H9 (cell line): ENCODE data around the gene TNS2. TPM values are rescaled to one million over a fixed set of nuclear protein-coding genes. Genes with fewer than 3 reads are reported as not detected.

ENCODE experiments used
- DNase-seq: peaks from one replicate; pipeline ENCODE4 v3.0.0-alpha.2; 2017
- H2AFZ ChIP-seq: one replicate; pipeline ENCODE4 v1.6.1; 2013; ENCODE audit warnings: mild to moderate bottlenecking, low read length, control low read depth, moderate library complexity
- H2AK5ac ChIP-seq: 2 replicates; pipeline ENCODE4 v1.6.1; 2013; ENCODE audit warnings: low read length, control low read depth, mixed read lengths; ENCODE audit not compliant: insufficient read length
- H2BK120ac ChIP-seq: one replicate; pipeline ENCODE4 v1.6.1; 2013; ENCODE audit warnings: low read depth, mild to moderate bottlenecking, low read length, control low read depth, inconsistent platforms; ENCODE audit not compliant: poor library complexity, severe bottlenecking
- H2BK12ac ChIP-seq: 2 replicates; pipeline ENCODE4 v1.6.1; 2013; ENCODE audit warnings: low read length, control low read depth, mixed read lengths, low read depth; ENCODE audit not compliant: insufficient read length
- H2BK15ac ChIP-seq: 2 replicates; pipeline ENCODE4 v1.6.1; 2013; ENCODE audit warnings: low read depth, low read length, control low read depth
- H2BK20ac ChIP-seq: one replicate; pipeline ENCODE4 v1.6.1; 2013; ENCODE audit warnings: low read depth, mild to moderate bottlenecking, low read length, control low read depth, inconsistent platforms; ENCODE audit not compliant: poor library complexity, severe bottlenecking
- H2BK5ac ChIP-seq: 2 replicates; pipeline ENCODE4 v1.6.1; 2013; ENCODE audit warnings: low read length, control low read depth, mixed read lengths; ENCODE audit not compliant: insufficient read length
- H3K14ac ChIP-seq: 2 replicates; pipeline ENCODE4 v1.6.1; 2013; ENCODE audit warnings: low read length, control low read depth; ENCODE audit not compliant: insufficient read depth
- H3K18ac ChIP-seq: 2 replicates; pipeline ENCODE4 v1.6.1; 2013; ENCODE audit warnings: low read depth, mild to moderate bottlenecking, mixed read lengths, low read length, control low read depth; ENCODE audit not compliant: insufficient read length
- H3K23ac ChIP-seq: 2 replicates; pipeline ENCODE4 v1.6.1; 2013; ENCODE audit warnings: low read length, control low read depth, mixed read lengths, low read depth; ENCODE audit not compliant: insufficient read length
- H3K23me2 ChIP-seq: 2 replicates; pipeline ENCODE4 v1.6.1; 2013; ENCODE audit warnings: low read depth, mild to moderate bottlenecking, mixed read lengths, low read length, control low read depth; ENCODE audit not compliant: insufficient read length, poor library complexity, severe bottlenecking
- H3K27ac ChIP-seq: 2 replicates; pipeline ENCODE4 v1.5.1; 2013; ENCODE audit warnings: low read length, control low read depth, mixed read lengths, low read depth; ENCODE audit not compliant: insufficient read length
- H3K27me3 ChIP-seq: 2 replicates; pipeline ENCODE4 v1.6.1; 2013; ENCODE audit warnings: low read length, control low read depth, inconsistent platforms; ENCODE audit not compliant: insufficient read depth
- H3K4ac ChIP-seq: 2 replicates; pipeline ENCODE4 v1.6.1; 2013; ENCODE audit warnings: low read depth, mild to moderate bottlenecking, control low read depth, inconsistent platforms, low read length, moderate library complexity
- H3K4me1 ChIP-seq: 2 replicates; pipeline ENCODE4 v1.6.1; 2013; ENCODE audit warnings: low read length, control low read depth, inconsistent platforms; ENCODE audit not compliant: insufficient read depth
- H3K4me2 ChIP-seq: 2 replicates; pipeline ENCODE4 v1.6.1; 2013; ENCODE audit warnings: low read length, control low read depth, mixed read lengths; ENCODE audit not compliant: insufficient read length, insufficient read depth
- H3K56ac ChIP-seq: 2 replicates; pipeline ENCODE4 v1.6.1; 2013; ENCODE audit warnings: low read depth, mild to moderate bottlenecking, mixed read lengths, low read length, control low read depth; ENCODE audit not compliant: insufficient read length
- H3K79me1 ChIP-seq: 2 replicates; pipeline ENCODE4 v1.6.1; 2013; ENCODE audit warnings: low read depth, mild to moderate bottlenecking, moderate library complexity, low read length, control low read depth, inconsistent platforms; ENCODE audit not compliant: insufficient read depth, poor library complexity, severe bottlenecking
- H3K79me2 ChIP-seq: 2 replicates; pipeline ENCODE4 v1.6.1; 2013; ENCODE audit warnings: low read length, control low read depth, inconsistent platforms; ENCODE audit not compliant: insufficient read depth
- H3K9ac ChIP-seq: 2 replicates; pipeline ENCODE4 v1.6.1; 2013; ENCODE audit warnings: low read length, control low read depth, mixed read lengths; ENCODE audit not compliant: insufficient read length; ENCODE audit errors: extremely low read depth
- H3K9me3 ChIP-seq: one replicate; pipeline ENCODE4 v1.6.1; 2013; ENCODE audit warnings: low read depth, low read length, inconsistent platforms; ENCODE audit not compliant: control insufficient read depth
- H3T11ph ChIP-seq: one replicate; pipeline ENCODE4 v1.6.1; 2013; ENCODE audit warnings: mild to moderate bottlenecking, low read length, control low read depth, inconsistent platforms
- H4K20me1 ChIP-seq: one replicate; pipeline ENCODE4 v1.6.1; 2013; ENCODE audit not compliant: control insufficient read depth, insufficient read length, insufficient read depth
- H4K5ac ChIP-seq: 2 replicates; pipeline ENCODE4 v1.6.1; 2013; ENCODE audit warnings: low read depth, mild to moderate bottlenecking, mixed read lengths, low read length, control low read depth; ENCODE audit not compliant: insufficient read length
- H4K8ac ChIP-seq: replicated peaks from 2 replicates; pipeline ENCODE4 v1.6.1; 2013; ENCODE audit warnings: low read length, control low read depth, mixed read lengths, low read depth; ENCODE audit not compliant: insufficient read length
- H4K91ac ChIP-seq: 2 replicates; pipeline ENCODE4 v1.6.1; 2013; ENCODE audit warnings: low read depth, mild to moderate bottlenecking, moderate library complexity, mixed read lengths, low read length, control low read depth; ENCODE audit not compliant: insufficient read length
- H3K27ac Mint-ChIP-seq, 3 experiments: 2 replicates in 2 of 3; 3 replicates in 1 of 3; pipeline ENCODE4 v1.8.0; 2020 to 2021; ENCODE audit warnings: mixed read lengths in 3 of 3, mild to moderate bottlenecking in 1 of 3, moderate library complexity in 1 of 3
- H3K27me3 Mint-ChIP-seq: 2 replicates; pipeline ENCODE4 v1.8.0; 2021; ENCODE audit warnings: low read depth, mild to moderate bottlenecking, moderate library complexity, mixed read lengths
- H3K36me3 Mint-ChIP-seq, 3 experiments: 2 replicates in 2 of 3; 3 replicates in 1 of 3; pipeline ENCODE4 v1.8.0; 2020 to 2021; ENCODE audit warnings: low read depth in 3 of 3, mixed read lengths in 3 of 3; ENCODE audit not compliant: insufficient read depth in 1 of 3
- H3K4me1 Mint-ChIP-seq, 2 experiments: 2 replicates each; pipeline ENCODE4 v1.8.0; 2020; ENCODE audit warnings: mixed read lengths in 2 of 2
- H3K4me3 Mint-ChIP-seq, 2 experiments: 2 replicates in 1 of 2; 3 replicates in 1 of 2; pipeline ENCODE4 v1.8.0; 2020 to 2021; ENCODE audit warnings: mild to moderate bottlenecking in 2 of 2, mixed read lengths in 2 of 2, moderate library complexity in 1 of 2
- H3K9me3 Mint-ChIP-seq, 2 experiments: 2 replicates in 1 of 2; 3 replicates in 1 of 2; pipeline ENCODE4 v1.8.0; 2020; ENCODE audit warnings: mild to moderate bottlenecking in 2 of 2, mixed read lengths in 2 of 2, moderate library complexity in 1 of 2
- CTCF ChIP-seq: fragments of 200-600 bp; sonication (generic); conservative IDR thresholded peaks from 3 replicates; pipeline ENCODE4 v1.8.0; 2021; ENCODE audit warnings: antibody characterized with exemption, mild to moderate bottlenecking
- WGBS: extraction: QIAGEN DNeasy Blood & Tissue Kit; methylation state at CpG from one replicate; pipeline ENCODE4 v1.1.7; 2013; ENCODE audit warnings: missing lambda C conversion rate, low lambda C conversion rate, mixed read lengths; ENCODE audit not compliant: insufficient read length; ENCODE audit errors: extremely low coverage; 5-methylcytosine and 5-hydroxymethylcytosine counted together
- total RNA-seq: library from RNA; stranded (reverse); gene quantifications from 2 replicates; pipeline ENCODE4 v1.2.1, GENCODE V29; 2021

The TNS2 gene
- total RNA-seq, 1 experiment from 2014 or later: 4.5 TPM

- Mint-ChIP-seq H3K4me3 (peak overlapping the region in 1 of 2 experiments; percentile 8; a peak in 2 of 5 replicates), H3K4me1 (peaks cover 61 to 69% of the 10 kb centered on the region in 2 experiments), H3K9me3 (no peaks in the 10 kb centered on the region; a peak in 1 of 5 replicates), H3K27me3 (peaks cover 37% of the 10 kb centered on the region), H3K36me3 (peaks cover 10 to 31% (median 15%) of the 10 kb centered on the region in 3 experiments; a peak in 6 of 7 replicates), H3K27ac (no peak overlapping the region)
- TF ChIP-seq CTCF: no peak
- no peak overlapping the region for H2BK5ac ChIP-seq
- H3T11ph ChIP-seq: no peak overlapping the region
- H2BK15ac ChIP-seq: no peak overlapping the region
- DNase-seq: peak; percentile 50
- no peak overlapping the region for H3K4me2 ChIP-seq
- no peak overlapping the region for H3K18ac ChIP-seq
- no peak overlapping the region for H3K14ac ChIP-seq
- peaks cover 17% of the 10 kb centered on the region; the same call in 1 of the 2 replicates for H3K4me1 ChIP-seq
- no peak overlapping the region for H3K56ac ChIP-seq
- H3K79me2 ChIP-seq: no peaks in the 10 kb centered on the region
- no peak overlapping the region for H2AK5ac ChIP-seq
- H3K27ac ChIP-seq: no peak overlapping the region
- H2BK12ac ChIP-seq: no peak overlapping the region
- H4K91ac ChIP-seq: no peak overlapping the region
- peaks cover 12% of the 10 kb centered on the region for H3K23me2 ChIP-seq
- H3K9me3 ChIP-seq: no peaks in the 10 kb centered on the region
- no peak overlapping the region for H2AFZ ChIP-seq
- H3K9ac ChIP-seq: no peak overlapping the region
- H3K4ac ChIP-seq: no peak overlapping the region
- H3K79me1 ChIP-seq: no peaks in the 10 kb centered on the region
- H4K8ac ChIP-seq: no peak overlapping the region
- H4K5ac ChIP-seq: no peak overlapping the region
- H3K27me3 ChIP-seq: peaks cover 5% of the 10 kb centered on the region; the same call in 1 of the 2 replicates
- no peaks in the 10 kb centered on the region for H4K20me1 ChIP-seq
- no peak overlapping the region for H3K23ac ChIP-seq
- no CpG with 5 or more reads among the region's 10 CpGs for WGBS
- no peak overlapping the region for H2BK20ac ChIP-seq
- no peak overlapping the region for H2BK120ac ChIP-seq
Observed at GRCh38 chr12:53044052-53044581, 5.7 kb upstream of the TNS2 start.
